Stimulated activated effector memory CD8-positive, alpha-beta T cell treated with anti-CD3 and anti-CD28 coated beads, Interleukin-12 subunit alpha, Interleukin-12 subunit beta, amount 100 ng/mL, for 72 hours (primary cell): ENCODE data around the gene DAB2IP.

Source experiments
- ATAC-seq: fragments of 150-1000 bp; cut with Tn5 transposase; 2 replicates; pipeline ENCODE4 v1.10.0; 2021
- DNase-seq, 2 donors: peaks; one replicate each; pipeline ENCODE4 v3.0.0; 2021 to 2022; ENCODE audit warnings: low spot score in 2 of 2
- H3K27ac Mint-ChIP-seq: one replicate; pipeline ENCODE4 v1.8.0; 2022; ENCODE audit warnings: mild to moderate bottlenecking, mixed read lengths
- H3K36me3 Mint-ChIP-seq: one replicate; pipeline ENCODE4 v1.8.0; 2022; ENCODE audit warnings: mild to moderate bottlenecking, mixed read lengths
- H3K4me1 Mint-ChIP-seq: one replicate; pipeline ENCODE4 v1.8.0; 2022; ENCODE audit warnings: mixed read lengths
- H3K4me3 Mint-ChIP-seq: one replicate; pipeline ENCODE4 v1.8.0; 2022; ENCODE audit warnings: mild to moderate bottlenecking, mixed read lengths
- H3K9me3 Mint-ChIP-seq: one replicate; pipeline ENCODE4 v1.8.0; 2022; ENCODE audit warnings: mixed read lengths

DAB2IP gene

GRCh38 chr9:121703014-121703734 lies 51.7 kb downstream of the DAB2IP start:
- H3K4me1 Mint-ChIP-seq: peaks cover 10% of the 10 kb centered on the region
- ATAC-seq (no peak), DNase-seq (no peak)
- H3K4me3 Mint-ChIP-seq: no peak overlapping the region
- H3K36me3 Mint-ChIP-seq: no peaks in the 10 kb centered on the region
- H3K27ac Mint-ChIP-seq: no peak overlapping the region
- no peaks in the 10 kb centered on the region for H3K9me3 Mint-ChIP-seq

- Mint-ChIP-seq H3K9me3 (no peaks in the 10 kb centered on the region), H3K36me3 (no peaks in the 10 kb centered on the region), H3K4me1 (peaks cover 16% of the 10 kb centered on the region), H3K27ac (no peak overlapping the region), H3K4me3 (no peak overlapping the region)
- no peak for DNase-seq
- no peak for ATAC-seq
Observed at GRCh38 chr9:121704281-121704680, 52.8 kb downstream of the DAB2IP start.

- Mint-ChIP-seq H3K36me3 (no peaks in the 10 kb centered on the region), H3K4me1 (peaks cover 16% of the 10 kb centered on the region), H3K9me3 (no peaks in the 10 kb centered on the region), H3K4me3 (no peak overlapping the region), H3K27ac (no peak overlapping the region)
- DNase-seq (no peak), ATAC-seq (no peak)
Observed at GRCh38 chr9:121706149-121706750, 54.8 kb downstream of the DAB2IP start.

- no peaks in the 10 kb centered on the region for H3K9me3 Mint-ChIP-seq
- peaks cover 16% of the 10 kb centered on the region for H3K4me1 Mint-ChIP-seq
- no peak overlapping the region for H3K27ac Mint-ChIP-seq
- H3K4me3 Mint-ChIP-seq: no peak overlapping the region
- DNase-seq (peak in 1 of 2 donors; percentile 61), ATAC-seq (peak; percentile 74)
- H3K36me3 Mint-ChIP-seq: no peaks in the 10 kb centered on the region
Observed at GRCh38 chr9:121707477-121708424, 56.3 kb downstream of the DAB2IP start.

GRCh38 chr9:121708768-121709488 lies 57.5 kb downstream of the DAB2IP start:
- ATAC-seq: no peak
- no peak overlapping the region for H3K27ac Mint-ChIP-seq
- H3K36me3 Mint-ChIP-seq: no peaks in the 10 kb centered on the region
- no peaks in the 10 kb centered on the region for H3K9me3 Mint-ChIP-seq
- no peak for DNase-seq
- H3K4me3 Mint-ChIP-seq: no peak overlapping the region
- peaks cover 16% of the 10 kb centered on the region for H3K4me1 Mint-ChIP-seq

- ATAC-seq (no peak), DNase-seq (no peak)
- no peak overlapping the region for H3K4me3 Mint-ChIP-seq
- H3K4me1 Mint-ChIP-seq: peaks cover 16% of the 10 kb centered on the region
- no peaks in the 10 kb centered on the region for H3K9me3 Mint-ChIP-seq
- no peak overlapping the region for H3K27ac Mint-ChIP-seq
- H3K36me3 Mint-ChIP-seq: no peaks in the 10 kb centered on the region
Observed at GRCh38 chr9:121709798-121710197, 58.4 kb downstream of the DAB2IP start.

GRCh38 chr9:121711281-121711680 lies 59.8 kb downstream of the DAB2IP start:
- DNase-seq (no peak), ATAC-seq (no peak)
- Mint-ChIP-seq H3K9me3 (no peaks in the 10 kb centered on the region), H3K36me3 (no peaks in the 10 kb centered on the region), H3K4me3 (no peak overlapping the region), H3K4me1 (peaks cover 16% of the 10 kb centered on the region), H3K27ac (no peak overlapping the region)

- Mint-ChIP-seq H3K27ac (peak overlapping the region; percentile 32), H3K4me3 (no peak overlapping the region), H3K9me3 (no peaks in the 10 kb centered on the region), H3K4me1 (peaks cover 16% of the 10 kb centered on the region), H3K36me3 (no peaks in the 10 kb centered on the region)
- DNase-seq (no peak), ATAC-seq (no peak)
Observed at GRCh38 chr9:121711797-121712196, 60.4 kb downstream of the DAB2IP start.

- H3K9me3 Mint-ChIP-seq: no peaks in the 10 kb centered on the region
- H3K36me3 Mint-ChIP-seq: no peaks in the 10 kb centered on the region
- ATAC-seq (no peak), DNase-seq (no peak)
- peaks cover 2% of the 10 kb centered on the region for H3K4me1 Mint-ChIP-seq
- no peak overlapping the region for H3K27ac Mint-ChIP-seq
- H3K4me3 Mint-ChIP-seq: no peak overlapping the region
Observed at GRCh38 chr9:121713400-121714070, 62.1 kb downstream of the DAB2IP start.

GRCh38 chr9:121714075-121714705 lies 62.8 kb downstream of the DAB2IP start:
- H3K4me3 Mint-ChIP-seq: no peak overlapping the region
- ATAC-seq (no peak), DNase-seq (no peak)
- no peaks in the 10 kb centered on the region for H3K36me3 Mint-ChIP-seq
- H3K4me1 Mint-ChIP-seq: no peaks in the 10 kb centered on the region
- H3K9me3 Mint-ChIP-seq: no peaks in the 10 kb centered on the region
- no peak overlapping the region for H3K27ac Mint-ChIP-seq

- Mint-ChIP-seq H3K9me3 (no peaks in the 10 kb centered on the region), H3K36me3 (no peaks in the 10 kb centered on the region), H3K4me3 (no peak overlapping the region), H3K27ac (no peak overlapping the region), H3K4me1 (no peaks in the 10 kb centered on the region)
- DNase-seq: no peak
- no peak for ATAC-seq
Observed at GRCh38 chr9:121714873-121715272, 63.4 kb downstream of the DAB2IP start.

- DNase-seq (no peak), ATAC-seq (no peak)
- H3K9me3 Mint-ChIP-seq: no peaks in the 10 kb centered on the region
- H3K27ac Mint-ChIP-seq: no peak overlapping the region
- H3K4me3 Mint-ChIP-seq: no peak overlapping the region
- no peaks in the 10 kb centered on the region for H3K36me3 Mint-ChIP-seq
- H3K4me1 Mint-ChIP-seq: no peaks in the 10 kb centered on the region
Observed at GRCh38 chr9:121717141-121717991, 65.9 kb downstream of the DAB2IP start.

- Mint-ChIP-seq H3K4me1 (no peaks in the 10 kb centered on the region), H3K4me3 (no peak overlapping the region), H3K36me3 (no peaks in the 10 kb centered on the region), H3K9me3 (no peaks in the 10 kb centered on the region), H3K27ac (no peak overlapping the region)
- no peak for DNase-seq
- no peak for ATAC-seq
Observed at GRCh38 chr9:121718084-121718483, 66.7 kb downstream of the DAB2IP start.
